Stimulated activated naive CD8-positive, alpha-beta T cell treated with anti-CD3 and anti-CD28 coated beads, Interleukin-15, Interleukin-2, amounts not matched to agents 100 ng/mL and 50 ng/mL, for 24 hours (primary cell): Measurements from ENCODE around the gene SLC29A3.

ENCODE experiments used
- H3K27ac Mint-ChIP-seq: one replicate; pipeline ENCODE4 v1.8.0; 2021; ENCODE audit warnings: mild to moderate bottlenecking, mixed read lengths
- H3K27me3 Mint-ChIP-seq: one replicate; pipeline ENCODE4 v1.8.0; 2021; ENCODE audit warnings: mixed read lengths
- H3K36me3 Mint-ChIP-seq: one replicate; pipeline ENCODE4 v1.8.0; 2021; ENCODE audit warnings: low read depth, mixed read lengths
- H3K4me1 Mint-ChIP-seq: one replicate; pipeline ENCODE4 v1.8.0; 2021; ENCODE audit warnings: low read depth, mixed read lengths
- H3K4me3 Mint-ChIP-seq: one replicate; pipeline ENCODE4 v1.8.0; 2021; ENCODE audit warnings: mild to moderate bottlenecking, mixed read lengths
- H3K9me3 Mint-ChIP-seq: one replicate; pipeline ENCODE4 v1.8.0; 2021; ENCODE audit warnings: mixed read lengths

Gene SLC29A3

GRCh38 chr10:71397296-71398212 lies 78.5 kb downstream of the SLC29A3 start:
- peaks cover 10% of the 10 kb centered on the region for H3K4me1 Mint-ChIP-seq
- no peaks in the 10 kb centered on the region for H3K36me3 Mint-ChIP-seq
- no peak overlapping the region for H3K4me3 Mint-ChIP-seq
- no peak overlapping the region for H3K27ac Mint-ChIP-seq
- peaks cover 53% of the 10 kb centered on the region for H3K27me3 Mint-ChIP-seq
- no peaks in the 10 kb centered on the region for H3K9me3 Mint-ChIP-seq

DNA sequence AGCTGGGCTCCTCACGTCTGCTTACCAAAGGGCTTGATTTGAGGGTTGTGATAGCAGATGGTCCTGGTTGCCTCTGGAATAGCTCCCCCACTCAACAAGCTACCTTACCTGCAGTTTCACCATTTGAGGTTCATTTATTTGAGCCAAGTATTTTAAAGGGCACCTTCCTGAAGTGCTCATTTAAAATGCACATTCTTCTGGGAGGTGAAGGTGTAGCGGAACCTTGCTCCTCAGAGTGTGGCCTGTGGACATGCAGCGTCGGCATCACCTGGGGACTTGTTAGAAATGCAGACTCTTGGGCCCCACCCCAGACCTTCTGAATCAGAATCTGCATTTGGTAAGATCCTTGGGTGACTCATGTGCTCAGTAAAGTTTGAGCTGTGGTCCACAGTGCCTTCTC lies 79.9 kb downstream of the SLC29A3 start:
- H3K4me3 Mint-ChIP-seq = no peak overlapping the region
- H3K36me3 Mint-ChIP-seq = no peaks in the 10 kb centered on the region
- no peak overlapping the region for H3K27ac Mint-ChIP-seq
- H3K9me3 Mint-ChIP-seq = no peaks in the 10 kb centered on the region
- peaks cover 10% of the 10 kb centered on the region for H3K4me1 Mint-ChIP-seq
- H3K27me3 Mint-ChIP-seq = peaks cover 49% of the 10 kb centered on the region

- peaks cover 42% of the 10 kb centered on the region for H3K27me3 Mint-ChIP-seq
- H3K9me3 Mint-ChIP-seq = no peaks in the 10 kb centered on the region
- H3K27ac Mint-ChIP-seq = no peak overlapping the region
- H3K4me1 Mint-ChIP-seq = peaks cover 10% of the 10 kb centered on the region
- no peaks in the 10 kb centered on the region for H3K36me3 Mint-ChIP-seq
- H3K4me3 Mint-ChIP-seq = no peak overlapping the region
These were observed 80.9 kb downstream of the SLC29A3 start for GRCh38 chr10:71399946-71400345.

- Mint-ChIP-seq H3K9me3 (no peaks in the 10 kb centered on the region), H3K4me3 (no peak overlapping the region), H3K27ac (no peak overlapping the region), H3K27me3 (peaks cover 33% of the 10 kb centered on the region), H3K36me3 (no peaks in the 10 kb centered on the region), H3K4me1 (peaks cover 10% of the 10 kb centered on the region)
These were observed 82.0 kb downstream of the SLC29A3 start for GRCh38 chr10:71401056-71401455.

DNA sequence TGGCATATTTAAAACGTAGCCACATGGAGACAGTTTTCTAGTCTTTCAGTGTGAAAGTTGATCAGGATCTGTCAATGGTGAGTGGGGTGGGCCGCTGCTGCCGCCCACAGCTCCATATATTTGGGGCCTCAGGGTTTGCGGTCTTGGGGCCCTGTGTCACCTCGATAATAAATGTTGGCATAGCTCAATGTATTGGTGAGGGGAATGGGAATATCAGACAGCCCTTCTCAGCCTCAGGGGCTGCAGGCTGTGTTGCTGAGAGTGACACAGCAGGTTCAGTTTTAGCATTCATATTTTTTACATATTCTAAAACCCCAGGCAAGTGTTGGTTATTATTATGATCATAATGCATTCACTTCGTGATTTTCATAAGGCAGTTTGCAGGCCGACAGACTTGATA lies 82.9 kb downstream of the SLC29A3 start:
- Mint-ChIP-seq H3K27ac (no peak overlapping the region), H3K27me3 (peaks cover 32% of the 10 kb centered on the region), H3K9me3 (no peaks in the 10 kb centered on the region), H3K4me3 (no peak overlapping the region), H3K36me3 (no peaks in the 10 kb centered on the region), H3K4me1 (peaks cover 10% of the 10 kb centered on the region)

- no peaks in the 10 kb centered on the region for H3K9me3 Mint-ChIP-seq
- no peaks in the 10 kb centered on the region for H3K4me1 Mint-ChIP-seq
- peaks cover 8% of the 10 kb centered on the region for H3K27me3 Mint-ChIP-seq
- no peak overlapping the region for H3K4me3 Mint-ChIP-seq
- no peaks in the 10 kb centered on the region for H3K36me3 Mint-ChIP-seq
- H3K27ac Mint-ChIP-seq = no peak overlapping the region
These were observed 85.6 kb downstream of the SLC29A3 start for GRCh38 chr10:71404503-71405295.

DNA sequence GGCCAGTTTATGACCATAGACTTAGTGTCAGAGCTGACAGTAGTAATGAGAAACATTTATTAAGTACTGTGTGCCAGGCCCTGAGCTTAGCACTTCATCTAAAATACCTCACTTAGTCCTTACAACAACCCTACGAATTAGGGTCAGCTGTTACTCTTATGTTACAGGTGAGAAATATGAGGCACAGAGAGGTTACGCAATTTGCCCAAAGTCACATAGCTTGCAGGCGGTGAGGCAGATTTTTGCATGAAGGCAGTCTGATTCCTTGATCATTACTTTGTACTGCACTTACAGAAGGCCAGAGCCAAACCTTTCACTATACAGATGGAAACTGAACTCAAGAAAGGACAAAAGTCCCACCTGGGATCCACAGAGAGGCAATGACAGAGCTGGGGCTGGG lies 87.8 kb downstream of the SLC29A3 start:
- Mint-ChIP-seq H3K27me3 (no peaks in the 10 kb centered on the region), H3K4me1 (no peaks in the 10 kb centered on the region), H3K9me3 (peaks cover 2% of the 10 kb centered on the region), H3K4me3 (no peak overlapping the region), H3K36me3 (no peaks in the 10 kb centered on the region), H3K27ac (no peak overlapping the region)

DNA sequence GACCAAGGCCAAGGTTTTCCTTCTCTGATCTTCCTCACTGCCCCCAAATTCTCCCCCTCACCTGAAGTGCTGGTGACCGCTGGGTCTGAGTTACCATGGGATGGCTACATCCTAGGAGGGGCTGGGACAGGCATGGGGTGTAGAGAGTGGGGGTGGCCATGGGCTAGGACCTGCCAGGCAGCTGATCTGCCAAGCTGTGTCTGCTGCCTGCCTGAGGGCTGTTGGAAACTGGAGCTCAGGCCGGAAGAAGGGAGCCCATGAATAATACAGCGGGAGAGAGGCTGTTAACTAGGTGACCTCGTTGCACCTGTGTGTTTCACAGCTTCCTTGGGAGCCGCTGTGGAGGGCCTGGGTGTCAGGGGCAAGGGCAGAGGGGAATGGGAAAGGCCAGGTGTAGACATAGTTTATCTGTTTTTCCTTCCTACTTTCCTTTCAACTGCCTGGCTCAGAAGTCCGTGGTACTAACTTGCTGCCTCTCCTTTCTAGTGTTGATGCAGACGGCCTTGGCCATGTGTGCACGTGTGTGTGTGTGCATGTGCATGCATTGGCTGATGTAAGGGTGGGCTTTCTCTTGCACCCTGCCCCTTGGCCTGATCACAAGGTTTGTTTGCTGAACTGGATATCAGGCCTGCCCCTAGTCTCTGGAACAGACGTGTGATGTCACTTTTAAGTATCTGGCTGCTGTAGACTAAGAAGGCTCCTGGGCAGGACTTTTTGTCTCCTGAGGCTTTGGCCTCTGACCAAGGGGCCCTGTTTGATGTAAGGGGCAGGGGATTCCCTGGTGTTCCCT lies 89.6 kb downstream of the SLC29A3 start:
- no peak overlapping the region for H3K4me3 Mint-ChIP-seq
- H3K36me3 Mint-ChIP-seq = no peaks in the 10 kb centered on the region
- H3K4me1 Mint-ChIP-seq = no peaks in the 10 kb centered on the region
- peaks cover 3% of the 10 kb centered on the region for H3K9me3 Mint-ChIP-seq
- no peaks in the 10 kb centered on the region for H3K27me3 Mint-ChIP-seq
- no peak overlapping the region for H3K27ac Mint-ChIP-seq

- Mint-ChIP-seq H3K4me1 (no peaks in the 10 kb centered on the region), H3K9me3 (peaks cover 3% of the 10 kb centered on the region), H3K27ac (no peak overlapping the region), H3K36me3 (no peaks in the 10 kb centered on the region), H3K27me3 (peaks cover 5% of the 10 kb centered on the region), H3K4me3 (no peak overlapping the region)
These were observed 90.6 kb downstream of the SLC29A3 start for GRCh38 chr10:71409516-71410104.
